Measurements from ENCODE around the gene GLRX.
"Not testable (repeated sequence)": the region's sequence is repeated elsewhere in the genome, so short reads cannot be mapped to it uniquely, and the experiment has no call there.

The GLRX gene

DNA sequence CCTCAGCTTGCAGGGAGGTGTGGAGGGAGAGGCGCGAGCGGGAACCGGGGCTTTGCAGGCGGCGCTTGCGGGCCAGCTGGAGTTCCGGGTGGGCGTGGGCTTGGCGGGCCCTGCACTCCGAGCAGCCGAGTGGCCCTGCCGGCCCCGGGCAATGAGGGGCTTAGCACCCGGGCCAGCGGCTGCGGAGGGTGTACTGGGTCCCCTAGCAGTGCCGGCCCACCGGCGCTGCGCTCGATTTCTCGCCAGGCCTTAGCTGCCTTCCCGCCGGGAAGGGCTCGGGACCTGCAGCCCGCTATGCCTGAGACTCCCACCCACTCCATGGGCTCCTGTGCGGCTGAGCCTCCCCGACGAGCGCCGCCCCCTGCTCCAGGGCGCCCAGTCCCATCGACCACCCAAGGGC is 28.6 kb upstream of the GLRX start:
- DNase-seq = not testable (repeated sequence)

GRCh38 chr5:95850391-95850894 is 27.9 kb upstream of the GLRX start:
- no peak for DNase-seq

DNA sequence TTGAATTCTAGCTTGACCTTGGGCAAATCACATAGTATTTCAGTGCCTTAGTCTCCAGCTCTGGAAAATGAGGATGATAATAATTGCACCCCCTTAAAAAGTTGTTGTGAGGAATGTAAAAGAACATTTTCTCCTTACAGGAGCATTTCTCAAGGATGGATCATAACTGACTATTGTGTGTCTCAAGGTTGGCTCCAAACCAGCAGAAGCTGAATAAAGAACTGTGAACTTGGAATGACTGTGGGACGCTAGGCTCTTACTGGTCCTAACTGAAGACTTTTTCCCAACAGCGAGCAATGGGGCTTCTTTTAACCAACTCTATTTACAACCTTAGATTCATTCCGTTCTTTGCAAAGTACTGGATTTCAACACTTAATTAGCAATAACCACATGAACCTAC is 26.2 kb upstream of the GLRX start:
- no peak for DNase-seq

DNA sequence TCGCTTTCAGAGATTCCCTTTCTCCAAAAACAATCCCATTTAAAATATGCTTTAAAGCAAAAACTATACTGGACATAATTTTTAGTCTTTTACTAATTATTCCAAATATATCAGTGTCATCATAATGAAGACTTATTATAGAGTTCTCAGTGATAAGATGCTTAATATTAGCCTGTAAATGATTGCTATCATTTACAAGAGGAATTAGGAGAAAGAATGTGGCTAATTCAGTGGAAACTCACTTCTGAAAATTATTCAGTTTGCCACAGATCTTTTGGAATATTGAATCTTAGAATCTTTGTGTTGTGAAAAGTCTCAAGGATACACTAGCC is 24.7 kb upstream of the GLRX start:
- no peak for DNase-seq

DNA sequence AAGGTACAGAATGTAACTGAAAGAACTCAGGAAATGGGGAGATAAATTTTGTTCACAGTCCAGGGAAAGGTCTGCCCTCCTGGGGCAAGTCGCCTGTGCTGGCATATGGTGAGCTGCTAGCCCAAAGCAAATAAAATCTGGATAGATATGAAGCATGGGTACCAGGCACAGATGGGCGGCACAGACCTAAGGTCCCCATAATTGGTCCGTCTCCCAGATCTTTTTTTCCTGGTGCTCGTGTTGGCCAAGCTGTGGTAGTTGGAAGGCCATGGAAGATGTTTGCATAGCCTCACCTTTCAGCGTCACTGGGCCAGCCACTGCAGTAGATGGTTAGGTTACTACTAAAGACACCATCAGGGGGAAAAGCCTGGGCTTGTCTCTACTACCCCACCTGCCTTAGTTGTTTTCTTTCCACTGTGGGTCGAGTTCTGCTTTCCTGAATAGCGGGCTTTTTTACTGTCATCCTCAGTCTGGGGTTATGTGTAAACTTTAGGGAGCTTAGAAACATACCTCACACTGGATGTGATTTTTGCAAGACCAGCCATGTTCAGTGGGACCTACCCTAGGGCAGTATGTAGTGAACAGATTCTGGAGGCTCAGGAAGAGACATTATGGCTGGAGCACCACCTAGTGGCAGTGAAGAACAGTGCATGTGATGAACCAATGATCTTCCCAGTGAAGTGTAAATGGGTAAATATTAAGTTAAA is 24.2 kb upstream of the GLRX start:
- DNase-seq = peak; percentile 52

- no peak for DNase-seq
Measured at GRCh38 chr5:95845391-95845790, 22.9 kb upstream of the GLRX start.

DNA sequence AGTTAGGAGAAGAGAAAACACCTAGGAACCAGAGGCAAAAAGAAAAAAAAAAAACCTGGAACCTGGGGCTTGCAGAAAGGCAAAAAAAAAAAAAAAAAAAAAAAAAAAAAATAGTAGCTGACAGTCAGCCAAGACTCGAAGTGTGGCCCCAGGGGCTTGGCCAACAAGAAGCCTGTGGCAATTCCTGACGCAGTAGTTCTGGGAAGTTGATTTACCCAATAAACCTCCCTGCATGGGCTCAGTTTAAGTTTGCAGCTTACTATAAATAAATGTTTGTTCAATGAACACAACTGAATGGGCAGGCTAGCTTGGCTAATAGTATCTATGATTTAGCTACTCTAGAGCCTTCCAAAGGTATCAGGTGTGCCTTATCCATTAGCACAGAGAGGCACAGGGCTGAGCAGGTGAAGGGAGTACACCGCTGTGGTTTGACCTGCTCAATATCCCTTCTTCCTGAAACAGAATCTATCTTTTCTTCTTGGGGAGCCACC is 21.3 kb upstream of the GLRX start:
- no peak for DNase-seq

GRCh38 chr5:95842854-95843544 is 20.5 kb upstream of the GLRX start:
- DNase-seq = no peak

DNA sequence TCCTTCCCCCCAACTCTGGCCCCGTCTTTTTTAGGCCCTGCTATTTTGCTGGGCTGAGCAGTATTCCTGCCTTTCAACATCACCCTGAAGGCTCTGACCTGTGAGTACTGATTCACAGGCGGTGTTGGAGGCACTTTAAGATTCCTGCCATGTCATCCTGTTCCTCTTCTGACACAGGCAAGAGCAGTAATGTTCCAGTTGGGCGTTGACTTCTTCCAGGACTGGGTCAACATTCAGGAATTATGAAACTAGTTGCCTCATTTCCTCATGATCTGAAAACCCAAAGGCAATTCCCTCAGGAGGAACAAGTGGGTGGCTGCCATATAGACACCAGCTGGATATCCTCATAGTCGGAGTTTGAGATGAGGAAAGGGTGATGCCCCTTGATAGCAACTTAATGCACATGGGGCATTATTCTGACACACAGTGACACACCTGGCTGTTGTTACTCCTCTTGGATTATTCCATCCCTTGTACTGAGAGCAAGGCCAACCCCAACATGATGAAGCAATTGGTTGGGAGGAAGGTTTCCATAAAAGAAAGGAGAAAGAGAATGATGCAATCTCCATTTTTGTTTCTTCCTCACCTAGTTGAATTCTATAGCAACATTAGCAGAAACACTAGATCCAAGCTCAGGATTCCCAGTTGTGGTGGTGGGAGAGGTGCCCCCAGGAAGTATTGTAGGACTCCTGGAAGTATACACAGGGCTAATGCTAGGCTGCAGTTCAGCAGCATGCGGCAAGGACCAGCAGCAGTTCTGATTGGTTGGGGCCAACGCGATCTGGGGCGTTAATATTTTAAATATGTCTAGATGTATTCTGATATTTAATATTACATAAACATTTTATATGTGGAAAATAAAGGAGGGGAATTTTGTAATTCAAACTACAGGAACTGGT is 19.6 kb upstream of the GLRX start:
- DNase-seq = no peak

GRCh38 chr5:95840956-95841705 is 18.6 kb upstream of the GLRX start:
- no peak for DNase-seq

- no peak for DNase-seq
Measured at GRCh38 chr5:95839658-95840057, 17.1 kb upstream of the GLRX start.

GRCh38 chr5:95838556-95838955 is 16.0 kb upstream of the GLRX start:
- no peak for DNase-seq

- DNase-seq = no peak
Measured at GRCh38 chr5:95838001-95838520, 15.5 kb upstream of the GLRX start.

DNA sequence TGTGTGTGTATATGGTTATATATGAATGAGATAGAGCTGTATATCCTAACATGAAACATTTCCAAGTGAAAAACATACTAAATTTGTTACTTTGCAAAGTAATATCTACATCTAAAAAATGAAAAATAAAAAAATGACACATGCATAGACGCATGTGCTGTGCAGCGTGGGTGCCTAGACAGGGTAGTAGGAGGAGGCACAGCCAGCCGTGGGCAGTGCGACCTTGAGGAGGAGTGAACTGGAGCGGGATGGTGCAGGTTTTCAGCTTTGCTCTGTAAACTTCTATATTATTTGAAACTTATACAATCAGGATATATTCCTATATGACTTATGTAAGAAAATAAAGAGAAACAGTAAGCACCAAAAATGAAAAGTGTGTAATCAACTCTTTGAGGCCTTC is 15.0 kb upstream of the GLRX start:
- DNase-seq = no peak

DNA sequence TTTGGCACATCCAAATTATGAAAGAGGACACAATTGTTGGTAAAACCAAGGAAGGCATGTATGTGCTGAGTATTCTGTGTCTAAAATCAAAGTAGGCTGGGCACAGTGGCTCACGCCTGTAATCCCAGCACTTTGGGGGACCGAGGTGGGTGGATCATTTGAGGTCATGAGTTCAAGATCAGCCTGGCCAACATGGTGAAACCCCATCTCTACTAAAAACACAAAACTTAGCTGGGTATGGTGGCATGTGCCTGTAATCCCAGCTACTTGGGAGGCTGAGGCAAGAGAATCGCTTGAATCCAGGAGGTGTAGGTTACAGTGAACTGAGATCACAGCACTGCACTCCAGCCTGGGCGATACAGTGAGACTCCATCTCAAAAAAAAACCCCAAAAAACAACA is 14.4 kb upstream of the GLRX start:
- DNase-seq = not testable (repeated sequence)

GRCh38 chr5:95836544-95836943 is 14.0 kb upstream of the GLRX start:
- DNase-seq = no peak

DNA sequence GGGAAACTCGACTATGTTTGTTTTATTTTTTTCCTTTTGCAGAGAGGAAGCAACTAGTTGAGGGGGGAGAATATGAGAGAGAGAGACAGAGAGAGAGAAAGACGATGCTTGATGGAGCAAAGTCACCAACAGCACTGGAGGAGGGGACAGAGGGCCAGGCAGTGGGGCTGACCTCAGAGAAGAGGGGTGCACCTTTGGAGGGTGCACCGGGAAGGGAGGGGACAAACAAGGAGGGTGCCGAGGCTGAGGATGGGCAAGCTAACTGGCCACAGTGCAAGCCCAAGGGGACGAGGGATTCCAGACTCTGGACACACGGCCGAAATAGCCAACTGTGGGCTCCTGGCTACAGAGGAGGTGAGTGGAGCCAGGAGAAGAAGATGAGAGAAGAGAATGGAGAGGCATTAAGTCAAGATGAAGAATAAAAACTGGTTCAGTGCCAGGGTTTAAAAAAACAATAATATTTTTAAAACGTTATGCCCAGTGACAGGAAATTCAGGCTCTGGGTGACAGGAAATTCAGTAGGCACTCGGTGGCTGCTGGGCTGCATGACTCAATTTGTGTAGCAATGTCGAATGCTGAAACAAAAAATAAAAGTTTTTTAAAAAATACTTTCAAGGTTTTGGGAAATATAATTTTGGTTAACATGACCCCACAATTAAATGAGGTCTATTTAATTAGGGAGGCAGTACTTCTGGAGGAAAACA is 13.3 kb upstream of the GLRX start:
- DNase-seq = no peak

DNA sequence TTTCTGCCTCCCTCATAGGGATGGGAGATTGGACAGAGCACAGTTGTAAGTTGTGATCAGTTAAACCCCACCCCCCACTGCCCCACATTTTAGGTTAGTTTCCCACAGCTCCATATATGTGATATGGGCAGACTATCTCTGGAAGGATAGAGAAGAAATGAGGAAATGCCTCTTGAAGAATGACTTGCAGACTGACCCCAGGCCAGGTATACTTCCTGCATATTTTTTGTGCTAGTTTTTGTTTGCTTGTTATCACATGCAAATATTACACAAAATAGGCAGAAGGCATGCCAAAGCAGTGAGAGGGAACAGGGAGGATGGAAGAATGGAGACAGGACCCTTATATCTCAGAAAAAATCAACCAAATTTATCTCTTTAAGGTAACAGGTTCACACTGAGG is 10.1 kb upstream of the GLRX start:
- DNase-seq = no peak

DNA sequence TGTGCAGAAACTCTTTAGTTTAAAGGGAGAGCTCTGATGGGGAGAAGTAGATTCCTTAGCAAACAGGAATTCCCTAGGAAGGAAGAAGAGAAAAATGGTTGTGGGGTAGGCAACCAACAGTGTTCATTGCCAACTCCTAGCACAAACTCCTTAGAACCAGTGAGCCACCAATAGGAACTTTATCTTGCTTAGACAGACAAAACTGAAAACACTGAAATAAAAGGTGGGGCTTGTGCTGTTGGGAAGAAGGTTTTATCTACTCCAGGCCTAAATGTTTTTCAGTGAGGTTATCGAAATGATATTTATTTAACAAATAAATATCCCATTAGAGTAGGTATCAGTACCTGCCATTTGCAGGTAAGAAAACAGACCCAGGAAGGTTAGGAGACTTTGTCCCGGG is 7.7 kb upstream of the GLRX start:
- DNase-seq = no peak

DNA sequence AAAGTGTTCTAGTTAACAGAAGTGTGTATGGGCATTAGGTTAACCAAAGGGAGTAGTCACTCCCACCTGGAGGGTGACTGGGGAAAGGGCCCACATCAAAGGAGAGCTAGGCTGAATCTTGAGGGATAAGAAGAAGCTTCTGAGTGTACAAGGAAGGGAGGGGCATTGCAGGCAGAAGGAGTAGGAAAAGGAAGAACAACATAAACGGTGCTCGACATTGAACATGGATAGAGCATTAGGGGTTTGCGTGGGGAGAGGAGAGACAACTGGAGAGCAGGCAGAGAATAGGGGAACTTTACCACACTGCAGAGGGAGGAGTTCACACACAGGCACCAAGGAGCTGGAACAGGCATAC is 5.3 kb upstream of the GLRX start:
- DNase-seq = no peak

DNA sequence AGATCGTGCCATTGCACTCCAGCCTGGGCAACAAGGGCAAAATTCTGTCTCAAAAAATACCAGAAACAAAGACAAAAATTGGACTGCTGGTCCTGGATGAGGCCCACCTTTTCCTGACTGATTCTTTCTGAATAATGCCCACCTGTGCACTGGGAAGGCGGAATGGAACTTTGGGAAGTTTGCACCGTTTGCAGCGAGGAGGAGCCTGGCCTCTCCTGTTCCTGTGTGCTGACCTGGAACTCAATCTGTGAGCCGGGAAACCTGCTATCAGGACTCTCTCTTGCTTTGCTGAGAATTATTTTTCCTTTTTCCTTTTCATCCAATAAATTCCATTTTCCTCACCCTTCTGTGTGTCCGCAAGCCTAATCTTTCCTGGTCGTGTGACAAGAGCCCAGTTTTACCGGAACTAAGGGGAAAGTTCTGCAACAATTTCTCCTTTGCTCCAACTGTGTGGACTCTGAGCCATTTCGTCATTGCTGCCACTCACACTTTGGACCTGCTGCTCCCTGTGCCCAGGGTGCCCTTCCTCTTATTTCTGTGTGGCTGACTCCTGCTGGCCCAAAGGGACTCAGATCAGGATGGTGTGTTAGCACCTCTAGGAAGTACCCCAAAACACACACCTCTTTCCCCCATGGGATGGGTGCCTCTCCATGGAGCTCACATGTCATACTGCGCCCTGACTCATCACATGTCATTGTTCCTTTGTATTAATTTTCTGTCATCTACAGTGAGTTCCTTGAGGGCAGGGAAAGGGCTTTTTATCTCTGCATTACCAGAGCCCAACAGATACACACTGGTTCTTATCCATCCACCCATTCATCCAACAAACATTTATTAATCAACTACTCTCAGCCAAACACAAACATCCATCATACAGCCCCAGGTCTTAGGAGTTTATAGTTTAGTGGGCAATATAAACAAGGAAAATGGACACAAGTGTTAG is 4.7 kb upstream of the GLRX start:
- no peak for DNase-seq

Measured in NCI-H446 treated with DMSO at 0.1 percent for 48 hours (cell line).